ENCODE measurements around the gene PLXNA2.

- TF ChIP-seq CTCF (IDR thresholded peaks at IDR 0.05) (peak in 3 of 4 experiments; percentile 42 to 63 (median 57)), POLR2A (IDR thresholded peaks at IDR 0.05) (no peak), EP300 (IDR thresholded peaks at IDR 0.05) (no peak)
These were observed 150.1 kb downstream of the PLXNA2 start for GRCh38 chr1:208093754-208094719.
